ENCODE results near the gene NBPF19. TPM values are rescaled to one million over a fixed set of nuclear protein-coding genes. Genes with fewer than 3 reads are reported as not detected.
"Not testable (repeated sequence)": the region's sequence is repeated elsewhere in the genome, so short reads cannot be mapped to it uniquely, and the experiment has no call there.

The NBPF19 gene
- total and polyA plus RNA-seq, 2 of the 13 experiments (the other 11 are each of a cell fraction or from before 2014, with no cell fraction given), result 2.0 to 3.2 TPM

DNA sequence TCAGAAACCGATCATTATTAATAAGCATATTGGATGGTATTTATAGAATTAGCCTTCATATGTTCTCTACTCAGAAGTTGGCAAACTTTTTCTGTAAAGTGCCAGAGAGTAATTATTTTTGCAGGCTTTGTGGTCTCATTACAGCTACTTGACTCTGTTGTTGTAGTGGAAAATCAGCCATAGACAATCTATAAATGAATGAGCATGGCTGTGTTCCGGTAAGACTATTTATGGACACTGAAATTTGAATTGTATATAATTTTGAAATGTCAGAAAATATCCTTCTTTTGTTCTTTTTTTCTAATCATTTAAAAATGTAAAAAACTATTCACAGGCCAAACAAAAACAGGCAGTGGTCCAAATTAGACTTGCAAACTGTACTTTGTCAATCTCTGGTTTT is 22.6 kb upstream of the NBPF19 start:
- POLR2A ChIA-PET; FAIRE-seq; CTCF ChIA-PET (ENCODE audit: low intra/inter-chr PET ratio, low total read pairs); intact Hi-C loops (cut with micrococcal nuclease; ENCODE audit: unreplicated experiment); H4K20me1 ChIP-seq (ENCODE audit: insufficient read depth, low read length); H3K36me3 ChIP-seq (replicated peaks in 1 of 2; ENCODE audit: control insufficient read depth in 1 of 2, insufficient read depth in 2 of 2, low read length in 2 of 2); H3K9me3 ChIP-seq (ENCODE audit: low read length); H3K79me2 ChIP-seq (ENCODE audit: insufficient read depth, low read length); ATAC-seq; H3K27me3 ChIP-seq (ENCODE audit: control insufficient read depth in 1 of 2, insufficient read depth in 2 of 2, low read length in 2 of 2); DNase-seq (ENCODE audit: low spot score); H3K4me2 ChIP-seq (ENCODE audit: low read depth, low read length); in situ Hi-C loops (cut with HindIII; ENCODE audit: extremely low pct_ligation_motif_present, low pct_unique_long_range_greater_than_20kb); H3K9ac ChIP-seq (ENCODE audit: insufficient read depth, low read depth, low read length); H3K4me3 ChIP-seq (replicated peaks in 1 of 3; ENCODE audit: insufficient read depth in 1 of 3, low read depth in 2 of 3, low read length in 3 of 3); H3K27ac ChIP-seq (ENCODE audit: extremely low read length, insufficient read depth, low read length); H2AFZ ChIP-seq (ENCODE audit: low read length); H3K4me1 ChIP-seq (ENCODE audit: insufficient read depth, low read length); BruUV-seq (replicated peaks): not testable (repeated sequence)
- 91% methylated on average over 1 of the region's 2 CpGs for WGBS (ENCODE audit: low lambda C conversion rate)

GRCh38 chr1:149452652-149453051 is 22.2 kb upstream of the NBPF19 start:
- H3K79me2 ChIP-seq (ENCODE audit: insufficient read depth, low read length); H3K4me3 ChIP-seq (replicated peaks in 1 of 3; ENCODE audit: insufficient read depth in 1 of 3, low read depth in 2 of 3, low read length in 3 of 3); FAIRE-seq; H3K4me1 ChIP-seq (ENCODE audit: insufficient read depth, low read length); H3K27me3 ChIP-seq (ENCODE audit: control insufficient read depth in 1 of 2, insufficient read depth in 2 of 2, low read length in 2 of 2); ATAC-seq; CTCF ChIA-PET (ENCODE audit: low intra/inter-chr PET ratio, low total read pairs); H3K9me3 ChIP-seq (ENCODE audit: low read length); H3K9ac ChIP-seq (ENCODE audit: insufficient read depth, low read depth, low read length); in situ Hi-C loops (cut with HindIII; ENCODE audit: extremely low pct_ligation_motif_present, low pct_unique_long_range_greater_than_20kb); BruUV-seq (replicated peaks); POLR2A ChIA-PET; H3K27ac ChIP-seq (ENCODE audit: extremely low read length, insufficient read depth, low read length); H4K20me1 ChIP-seq (ENCODE audit: insufficient read depth, low read length); H3K36me3 ChIP-seq (replicated peaks in 1 of 2; ENCODE audit: control insufficient read depth in 1 of 2, insufficient read depth in 2 of 2, low read length in 2 of 2); H2AFZ ChIP-seq (ENCODE audit: low read length); intact Hi-C loops (cut with micrococcal nuclease; ENCODE audit: unreplicated experiment); H3K4me2 ChIP-seq (ENCODE audit: low read depth, low read length); DNase-seq (ENCODE audit: low spot score): not testable (repeated sequence)
- WGBS (ENCODE audit: low lambda C conversion rate), result no CpG with 5 or more reads among the region's 1 CpG

DNA sequence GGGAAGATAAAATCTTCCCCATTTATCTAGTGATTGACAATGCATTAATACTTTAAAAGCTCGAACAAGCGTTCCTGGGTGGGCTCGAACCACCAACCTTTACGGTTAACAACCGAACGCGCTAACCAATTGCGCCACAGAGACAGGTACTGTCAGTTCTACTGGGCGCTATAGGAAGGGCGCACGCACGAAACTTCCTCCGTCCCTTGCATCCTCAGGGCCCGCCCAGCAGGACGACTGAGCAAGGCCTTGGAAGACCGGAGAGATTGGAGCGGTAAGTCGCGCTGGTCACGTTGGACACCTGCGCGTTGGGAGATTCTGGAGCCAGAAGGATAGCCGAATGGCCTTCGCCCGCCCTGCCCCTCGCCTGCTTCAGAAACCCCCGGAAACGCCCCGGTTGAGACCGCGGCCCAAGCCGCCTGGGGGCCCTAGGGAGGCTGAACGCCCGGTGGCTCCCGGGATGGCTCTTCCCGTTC is 83.5 kb downstream of the NBPF19 start:
- ATAC-seq; H4K20me1 ChIP-seq (ENCODE audit: insufficient read depth, low read length); H3K27me3 ChIP-seq (ENCODE audit: control insufficient read depth in 1 of 2, insufficient read depth in 2 of 2, low read length in 2 of 2); POLR2A ChIA-PET; H3K4me1 ChIP-seq (ENCODE audit: insufficient read depth, low read length); H3K27ac ChIP-seq (ENCODE audit: extremely low read length, insufficient read depth, low read length); in situ Hi-C loops (cut with HindIII; ENCODE audit: extremely low pct_ligation_motif_present, low pct_unique_long_range_greater_than_20kb); H3K9me3 ChIP-seq (ENCODE audit: low read length); H3K9ac ChIP-seq (ENCODE audit: insufficient read depth, low read depth, low read length); CTCF ChIA-PET (ENCODE audit: low intra/inter-chr PET ratio, low total read pairs); H3K79me2 ChIP-seq (ENCODE audit: insufficient read depth, low read length); BruUV-seq (replicated peaks); H2AFZ ChIP-seq (ENCODE audit: low read length); FAIRE-seq; H3K36me3 ChIP-seq (replicated peaks in 1 of 2; ENCODE audit: control insufficient read depth in 1 of 2, insufficient read depth in 2 of 2, low read length in 2 of 2); intact Hi-C loops (cut with micrococcal nuclease; ENCODE audit: unreplicated experiment): not testable (repeated sequence)
- WGBS (ENCODE audit: low lambda C conversion rate), result 8% methylated on average over 11 of the region's 36 CpGs
- peak overlapping the region in 2 of 3 experiments; percentile 53 to 60; a peak in 4 of 6 replicates for H3K4me3 ChIP-seq (replicated peaks in 1 of 3; ENCODE audit: insufficient read depth in 1 of 3, low read depth in 2 of 3, low read length in 3 of 3)
- peak overlapping the region; percentile 64 for H3K4me2 ChIP-seq (ENCODE audit: low read depth, low read length)
- peak; percentile 51 for DNase-seq (ENCODE audit: low spot score)
- TF ChIP-seq ZNF24 (IDR thresholded peaks at IDR 0.05), result peak; percentile 90
- peak; percentile 64 for TF ChIP-seq ZNF687 (CRISPR knock-in tag; IDR thresholded peaks at IDR 0.05)
- TF ChIP-seq HMGXB4 (CRISPR knock-in tag; IDR thresholded peaks at IDR 0.05; ENCODE audit: borderline replicate concordance in 1 of 2, low read depth in 1 of 2), result peak; percentile 28 to 58; a peak in 2 of 4 replicates
